EH (cell line): ENCODE measurements around the gene HK3.

Experiments
- DNase-seq: peaks from one replicate; pipeline ENCODE4 v3.0.0-alpha.2; 2015; ENCODE audit warnings: low read depth

Gene HK3

DNA sequence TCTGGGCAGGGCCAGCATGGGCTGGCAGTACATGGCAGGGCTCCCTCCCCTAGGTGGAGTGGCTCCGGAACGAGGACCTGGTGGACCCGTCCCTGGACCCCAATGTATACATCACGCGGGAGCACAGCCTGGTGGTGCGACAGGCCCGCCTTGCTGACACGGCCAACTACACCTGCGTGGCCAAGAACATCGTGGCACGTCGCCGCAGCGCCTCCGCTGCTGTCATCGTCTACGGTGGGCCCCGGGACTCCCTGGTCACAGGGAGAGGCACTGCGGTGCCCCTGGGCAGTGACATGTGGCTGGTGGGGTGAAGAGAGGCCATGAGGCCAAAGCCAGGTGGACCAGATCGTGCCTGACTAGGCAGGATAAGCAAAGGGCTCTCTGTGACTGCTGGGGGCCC, 30.4 kb downstream of the HK3 start:
- DNase-seq = no peak

DNA sequence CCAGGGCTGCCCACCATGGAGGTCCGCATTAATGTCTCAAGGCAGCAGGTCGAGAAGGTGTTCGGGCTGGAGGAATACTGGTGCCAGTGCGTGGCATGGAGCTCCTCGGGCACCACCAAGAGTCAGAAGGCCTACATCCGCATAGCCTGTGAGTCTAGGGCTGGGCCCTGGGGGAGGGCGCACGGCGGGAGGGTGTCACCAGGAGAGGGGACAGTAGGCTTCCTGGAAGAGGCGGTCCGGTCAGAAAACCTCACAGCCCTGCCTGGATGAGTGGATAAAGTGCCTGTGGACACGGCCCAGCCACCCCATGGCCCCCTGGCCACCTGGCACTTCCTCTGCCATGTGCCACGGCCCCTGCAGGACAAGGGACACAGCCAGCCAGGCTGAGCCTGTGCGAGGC, 31.0 kb downstream of the HK3 start:
- DNase-seq = no peak

DNA sequence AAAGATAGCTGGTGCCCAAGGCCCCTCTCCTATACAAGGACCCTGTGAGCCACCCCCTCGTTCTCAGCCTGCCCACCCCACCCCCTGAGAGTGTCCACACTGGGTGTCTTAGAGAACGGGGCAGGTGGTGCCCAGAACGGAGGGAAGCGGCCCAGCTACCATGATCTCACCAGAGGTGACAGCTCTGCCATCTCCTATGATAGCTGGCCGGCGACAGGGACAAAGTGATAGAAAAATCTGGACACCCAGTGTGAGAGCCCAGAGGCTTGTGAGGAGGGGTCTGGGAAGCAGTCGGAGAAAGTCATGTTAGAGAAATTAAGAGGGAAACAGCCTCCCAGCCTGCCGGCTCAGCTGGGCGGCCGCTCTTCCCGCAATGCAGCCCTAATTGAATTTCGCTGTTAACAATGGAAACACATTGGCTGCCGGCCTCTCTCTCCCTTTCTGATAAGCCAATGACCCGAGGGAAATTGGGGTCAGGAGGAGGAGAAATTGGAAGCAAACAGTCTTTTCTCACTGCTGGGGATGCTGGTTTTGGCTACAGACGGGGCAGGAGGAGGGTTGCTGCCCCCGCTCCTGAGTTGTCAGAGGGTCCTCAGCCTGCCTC, 32.3 kb downstream of the HK3 start:
- DNase-seq = no peak

DNA sequence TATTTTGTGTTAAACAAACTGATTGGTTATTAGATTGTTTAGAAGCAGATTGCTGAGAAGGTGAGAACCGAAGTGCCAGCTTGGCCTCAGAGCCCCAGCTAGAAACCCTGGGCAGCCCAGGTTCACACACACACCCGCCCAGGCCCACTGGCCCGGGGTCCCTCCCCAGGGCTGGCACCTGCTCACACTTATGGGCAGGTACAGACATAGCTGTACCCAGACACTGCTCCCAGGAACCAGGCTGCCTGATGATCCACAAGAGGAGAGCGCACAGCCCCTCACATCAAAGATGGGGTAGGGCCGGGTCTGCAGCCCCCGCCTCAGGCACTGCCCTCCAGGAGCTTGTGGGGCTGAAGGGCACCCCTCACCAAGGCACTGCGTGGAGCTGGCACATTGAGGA, 33.2 kb downstream of the HK3 start:
- no peak for DNase-seq

DNA sequence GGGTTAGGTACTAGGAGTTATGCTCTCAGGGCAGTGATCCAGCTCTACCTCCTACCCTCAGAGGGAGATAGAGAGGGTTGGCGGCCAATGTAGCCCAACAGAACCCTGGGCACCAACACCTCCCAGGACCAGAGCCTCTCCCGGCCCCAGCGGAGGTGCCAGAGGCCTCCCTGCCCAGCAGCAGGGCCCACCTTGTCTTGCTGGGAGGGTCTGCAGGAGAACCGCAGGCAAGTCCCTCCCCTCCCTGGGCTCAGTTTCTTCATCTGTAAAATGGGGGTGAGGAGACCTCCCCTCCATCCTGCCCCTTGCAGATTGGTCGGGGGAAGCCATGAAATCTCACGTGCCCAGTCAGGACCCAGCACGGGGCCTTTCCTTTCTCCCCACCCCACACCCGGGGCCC, 34.4 kb downstream of the HK3 start:
- DNase-seq = no peak

GRCh38 chr5:176863765-176864098, 35.4 kb downstream of the HK3 start:
- DNase-seq = no peak

- no peak for DNase-seq
Observed at GRCh38 chr5:176863041-176863764, 35.9 kb downstream of the HK3 start.

GRCh38 chr5:176862330-176862995, 36.7 kb downstream of the HK3 start:
- DNase-seq = no peak

DNA sequence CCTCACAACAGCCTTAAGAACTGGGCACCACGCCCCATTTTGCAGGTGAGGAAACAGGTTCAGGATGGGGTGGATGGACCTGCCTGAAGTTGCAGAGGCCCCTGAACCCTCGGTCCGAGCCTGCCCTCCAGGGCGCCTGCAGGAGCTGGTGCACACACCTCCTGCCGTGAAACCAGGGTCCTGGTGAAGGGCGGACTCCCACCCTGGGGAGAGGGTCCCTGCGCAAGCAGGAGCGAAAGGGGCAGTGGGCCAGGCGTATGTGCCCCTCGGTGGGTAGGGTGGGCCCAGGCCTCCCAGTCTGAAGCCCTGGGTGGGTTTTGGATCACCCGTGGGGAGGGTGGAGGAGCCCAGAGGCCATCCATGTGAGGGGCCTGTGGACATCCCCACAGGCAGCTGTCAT, 37.9 kb downstream of the HK3 start:
- DNase-seq = no peak

DNA sequence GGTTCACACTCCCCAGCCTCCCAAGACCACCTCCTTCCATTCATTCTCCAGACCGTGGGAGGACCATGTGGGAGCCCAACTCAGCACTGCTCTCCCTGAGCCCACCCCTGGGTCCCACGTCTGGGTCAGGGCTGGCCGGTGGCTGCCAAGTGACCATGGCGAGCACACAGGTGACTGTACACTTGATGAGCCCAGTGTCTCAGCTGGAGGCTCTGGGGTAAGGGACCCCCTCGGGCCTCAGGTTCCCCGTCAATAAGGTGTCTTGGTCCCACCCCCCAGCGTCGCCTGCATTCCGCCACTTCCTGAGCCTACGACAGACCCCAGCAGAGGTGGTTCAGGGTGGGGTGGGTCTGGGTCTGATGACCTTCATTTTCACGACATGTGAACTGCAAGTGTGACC, 38.8 kb downstream of the HK3 start:
- no peak for DNase-seq

- DNase-seq = no peak
Observed at GRCh38 chr5:176859916-176860315, 39.2 kb downstream of the HK3 start.

GRCh38 chr5:176857894-176858273, 41.3 kb downstream of the HK3 start:
- no peak for DNase-seq

DNA sequence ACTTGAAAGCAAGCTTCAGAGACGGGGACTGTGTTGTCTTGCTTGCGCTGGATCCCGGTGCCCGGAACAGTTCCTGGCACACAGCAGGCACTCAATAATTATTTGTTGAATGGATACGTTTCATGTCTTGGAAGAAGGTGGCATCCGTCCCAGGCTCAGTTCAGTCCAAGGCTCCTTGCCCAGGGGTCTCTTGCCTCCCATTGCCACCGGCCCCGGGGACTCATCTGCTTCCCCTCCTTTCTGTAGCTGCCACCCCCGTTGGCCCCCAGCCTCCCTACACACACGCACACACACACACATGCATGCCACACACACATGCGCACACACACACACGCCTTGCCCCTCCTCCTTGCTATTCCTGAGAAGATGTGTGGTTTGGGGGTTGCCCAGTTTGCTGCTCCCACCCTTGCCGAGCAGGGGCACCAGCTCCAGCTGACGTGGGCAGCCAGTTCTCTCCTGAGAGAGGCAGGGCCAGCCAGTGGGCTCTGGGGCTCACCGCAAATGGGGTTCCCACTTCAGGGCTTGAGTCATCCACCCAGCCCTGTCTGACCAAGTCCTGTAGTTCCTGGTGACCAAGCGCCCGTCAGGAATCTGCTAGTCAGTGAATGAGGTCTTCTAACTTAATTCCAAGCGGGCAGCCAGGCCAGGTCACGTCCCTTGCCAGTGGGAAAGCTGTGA, 41.8 kb downstream of the HK3 start:
- no peak for DNase-seq

- no peak for DNase-seq
Observed at GRCh38 chr5:176856746-176857145, 42.4 kb downstream of the HK3 start.

DNA sequence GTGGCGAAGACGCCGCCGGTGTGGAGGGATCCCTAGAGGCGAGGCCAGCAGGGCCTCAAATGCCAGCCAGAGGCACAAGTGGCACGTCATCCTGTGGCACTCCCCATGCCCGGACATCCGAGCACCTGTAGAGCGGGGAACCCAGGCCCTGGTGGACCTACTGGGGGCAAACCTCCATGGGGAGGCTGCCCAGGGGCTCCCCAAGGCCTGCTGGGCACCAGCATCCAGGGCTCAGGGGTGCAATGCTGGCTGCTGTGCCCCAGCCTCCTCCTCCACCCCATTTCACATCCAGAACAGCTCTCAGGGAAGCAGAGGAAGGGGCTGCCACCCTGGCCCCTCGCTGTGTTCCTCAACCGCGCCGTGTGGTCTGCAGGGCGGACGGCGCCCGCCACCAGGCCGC, 43.5 kb downstream of the HK3 start:
- no peak for DNase-seq

- no peak for DNase-seq
Observed at GRCh38 chr5:176854164-176854563, 45.0 kb downstream of the HK3 start.

- no peak for DNase-seq
Observed at GRCh38 chr5:176853151-176853778, 45.9 kb downstream of the HK3 start.

GRCh38 chr5:176851871-176852658, 47.1 kb downstream of the HK3 start:
- no peak for DNase-seq

DNA sequence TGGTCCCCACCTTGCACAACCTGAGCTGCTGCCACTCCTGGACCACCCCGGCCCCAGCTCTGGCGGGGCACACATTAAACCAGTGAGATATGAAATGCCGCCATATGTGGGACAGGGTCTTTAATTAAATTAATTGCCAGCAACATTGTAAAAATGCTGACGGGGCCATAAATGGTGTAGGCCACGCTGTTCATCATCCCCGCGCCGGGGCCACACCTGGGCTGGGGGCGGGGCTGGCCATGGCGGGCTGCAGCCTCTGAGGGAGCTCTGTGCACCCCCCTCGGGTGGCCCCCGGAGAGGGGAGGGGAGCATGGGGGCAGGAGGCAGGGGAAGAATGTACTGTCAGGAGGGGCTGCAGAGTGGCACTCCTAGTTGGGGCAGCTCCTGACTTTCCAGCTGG, 47.8 kb downstream of the HK3 start:
- no peak for DNase-seq

- no peak for DNase-seq
Observed at GRCh38 chr5:176850371-176851245, 48.5 kb downstream of the HK3 start.
